Stimulated activated CD8-positive, alpha-beta memory T cell treated with anti-CD3 and anti-CD28 coated beads, Interleukin-15, amount 100 ng/mL, for 48 hours (primary cell): ENCODE results near the gene CIT.

Experiments used
- DNase-seq, 2 donors: peaks; one replicate each; pipeline ENCODE4 v3.0.0-alpha.2; 2020; ENCODE audit warnings: low read depth in 2 of 2

CIT gene

DNA sequence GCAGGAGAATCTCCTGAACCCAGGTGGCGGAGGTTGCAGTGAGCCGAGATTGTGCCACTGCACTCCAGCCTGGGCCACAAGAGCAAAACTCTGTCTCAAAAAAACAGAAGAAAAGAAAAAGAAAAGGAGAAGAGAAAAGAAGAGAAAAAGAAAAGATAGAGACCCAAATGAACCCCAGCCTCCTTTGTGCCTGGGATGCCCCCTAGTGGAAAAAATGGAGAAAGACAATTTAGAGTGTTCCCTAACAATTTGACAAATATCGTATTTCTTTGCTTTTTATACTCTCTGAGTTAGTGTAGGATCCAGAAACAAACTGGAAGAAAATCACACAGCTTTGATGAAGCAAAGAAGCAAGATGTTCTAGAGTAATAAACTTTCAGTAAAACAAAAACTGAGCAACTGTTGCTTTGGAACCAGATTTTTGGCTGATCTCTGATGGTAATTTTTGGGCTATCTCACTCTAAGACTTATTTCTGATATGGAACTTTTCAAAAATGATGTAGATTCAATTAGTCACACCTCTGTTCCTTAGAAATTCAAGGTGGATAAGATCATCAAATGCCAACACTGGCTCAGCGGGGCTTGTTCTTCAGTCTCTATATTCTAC is 227.8 kb downstream of the CIT start:
- no peak for DNase-seq

GRCh38 chr12:119645535-119646059 is 231.5 kb downstream of the CIT start:
- no peak for DNase-seq

GRCh38 chr12:119644930-119645329 is 232.2 kb downstream of the CIT start:
- DNase-seq, result no peak

DNA sequence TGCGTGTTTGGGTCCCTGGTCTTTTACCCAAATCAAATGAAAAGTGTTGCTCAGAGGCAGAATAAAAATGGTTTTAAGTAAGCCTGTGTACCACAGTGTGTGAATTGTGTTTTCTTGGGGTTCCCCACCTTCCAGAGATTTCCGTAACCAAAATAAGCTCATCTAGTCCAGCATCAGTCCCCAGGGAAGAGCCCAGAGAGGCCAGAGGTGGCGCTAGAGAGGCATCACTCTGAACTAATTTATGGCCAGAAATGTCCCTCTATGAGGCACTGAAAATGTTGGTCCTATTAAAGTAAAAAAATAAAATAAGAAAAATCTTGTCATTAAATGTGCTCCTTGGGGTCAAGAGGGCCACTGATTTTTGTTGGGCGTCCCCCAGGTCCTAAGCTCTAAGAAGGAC is 234.1 kb downstream of the CIT start:
- DNase-seq, result no peak
